OCI-LY7 (cell line): ENCODE measurements around the gene BRI3BP. TPM values are rescaled to one million over a fixed set of nuclear protein-coding genes. Genes with fewer than 3 reads are reported as not detected.

ENCODE experiments used
- BruUV-seq: library from RNA; stranded (reverse); fragments of 400-500 nt; replicated peaks from 2 replicates; lab custom pipeline; 2021; lab: Mats Ljungman, UMichigan
- CTCF ChIA-PET: fragments of 300-600 bp; sonication (Branson Sonifier 250); formaldehyde crosslinking; loops from one replicate; lab custom pipeline; 2022; ENCODE audit warnings: antibody characterized with exemption; ENCODE audit not compliant: unreplicated experiment; lab: Charles Lee
- POLR2A ChIA-PET: fragments of 300-600 bp; sonication (Branson Sonifier 250); formaldehyde crosslinking; loops from one replicate; lab custom pipeline; 2022; ENCODE audit warnings: antibody characterized with exemption; lab: Charles Lee
- DNase-seq: peaks from one replicate; pipeline ENCODE4 v3.0.0-alpha.2; 2015; ENCODE audit warnings: low spot score
- H2AFZ ChIP-seq: fragments of 200-600 bp; sonication (generic), shearing (Covaris generic); 2 replicates; pipeline ENCODE4 v1.6.1; 2014; ENCODE audit warnings: mild to moderate bottlenecking, antibody characterized with exemption, low read length, moderate library complexity
- H3K27ac ChIP-seq: fragments of 200-600 bp; sonication (generic); 2 replicates; pipeline ENCODE4 v1.5.1; 2014; ENCODE audit warnings: mixed run types, low read depth, mild to moderate bottlenecking, moderate library complexity, low read length, inconsistent platforms; ENCODE audit not compliant: poor library complexity, severe bottlenecking
- H3K36me3 ChIP-seq: fragments of 200-600 bp; sonication (generic); 2 replicates; pipeline ENCODE4 v1.6.1; 2014; ENCODE audit warnings: mild to moderate bottlenecking, antibody characterized with exemption, low read length, moderate library complexity, mixed read lengths; ENCODE audit not compliant: insufficient read depth
- H3K4me1 ChIP-seq: fragments of 200-600 bp; sonication (generic); 2 replicates; pipeline ENCODE4 v1.5.1; 2014; ENCODE audit warnings: mild to moderate bottlenecking, low read length; ENCODE audit not compliant: insufficient read depth, poor library complexity, severe bottlenecking
- H3K4me2 ChIP-seq: fragments of 200-600 bp; sonication (generic); 2 replicates; pipeline ENCODE4 v1.6.1; 2014; ENCODE audit warnings: mild to moderate bottlenecking, low read length
- H3K4me3 ChIP-seq: fragments of 200-600 bp; sonication (generic); 2 replicates; pipeline ENCODE4 v1.5.1; 2014; ENCODE audit warnings: mild to moderate bottlenecking, low read depth, low read length; ENCODE audit not compliant: poor library complexity, severe bottlenecking
- H3K79me2 ChIP-seq: fragments of 200-600 bp; sonication (generic); 2 replicates; pipeline ENCODE4 v1.6.1; 2016; ENCODE audit warnings: low read depth, mild to moderate bottlenecking, low read length, moderate library complexity, mixed read lengths; ENCODE audit not compliant: insufficient read depth
- H3K9me2 ChIP-seq: fragments of 200-600 bp; sonication (generic); 2 replicates; pipeline ENCODE4 v1.6.1; 2016; ENCODE audit warnings: mild to moderate bottlenecking, low read length, mixed read lengths; ENCODE audit not compliant: insufficient read depth
- H3K9me3 ChIP-seq: fragments of 200-600 bp; sonication (generic); 2 replicates; pipeline ENCODE4 v1.6.1; 2014; ENCODE audit warnings: mild to moderate bottlenecking, mixed run types, low read length, mixed read lengths
- H4K20me1 ChIP-seq: fragments of 200-600 bp; sonication (generic); 2 replicates; pipeline ENCODE4 v1.6.1; 2014; ENCODE audit warnings: mild to moderate bottlenecking, antibody characterized with exemption, low read length, moderate library complexity, mixed read lengths; ENCODE audit not compliant: insufficient read depth
- CTCF ChIP-seq: fragments of 200-600 bp; sonication (generic); conservative IDR thresholded peaks from 2 replicates; pipeline ENCODE4 v1.5.1; 2014; ENCODE audit warnings: mild to moderate bottlenecking, antibody characterized with exemption, low read length, moderate library complexity, mixed read lengths
- EZH2phosphoT487 ChIP-seq: fragments of 200-600 bp; sonication (generic); IDR thresholded peaks from 2 replicates; pipeline ENCODE4 v1.6.1; 2018; ENCODE audit warnings: low read depth, borderline replicate concordance, mild to moderate bottlenecking, mixed run types, antibody characterized with exemption, low read length, moderate library complexity, mixed read lengths
- intact Hi-C: fragments of 100-400 bp; cut with micrococcal nuclease; formaldehyde crosslinking; loops from one replicate; pipeline ENCODE4 v1.10.0; 2022; ENCODE audit not compliant: unreplicated experiment
- total RNA-seq, 2 experiments: library from RNA; depleted of rRNA in 1 of 2; stranded (reverse); fragments of >200 nt in 1 of 2; shearing (Covaris generic) in 1 of 2; gene quantifications; 2 replicates each; pipeline ENCODE4 v1.2.3, GENCODE V29; 2014 to 2022

Gene BRI3BP
- total RNA-seq, 2 experiments from 2014 or later = 73.4 to 118 TPM

- Histone ChIP-seq H2AFZ (peak overlapping the region; percentile 91), H3K4me3 (peak overlapping the region; percentile 85), H3K4me1 (peaks cover 5% of the 10 kb centered on the region), H3K27ac (no peak overlapping the region), H3K79me2 (no peaks in the 10 kb centered on the region), H3K9me2 (no peaks in the 10 kb centered on the region), H3K9me3 (peaks cover 11% of the 10 kb centered on the region), H3K4me2 (peak overlapping the region; percentile 90), H4K20me1 (no peaks in the 10 kb centered on the region), H3K36me3 (no peaks in the 10 kb centered on the region)
- TF ChIP-seq CTCF = no peak
- no peak for TF ChIP-seq EZH2phosphoT487
- CTCF ChIA-PET = no interaction called here
- BruUV-seq = no TSS peak
- DNase-seq = no peak
- intact Hi-C loops = loop anchor here (1.0 kb wide), 1 partner anchor 71 kb away; no protein-coding TSS in a partner anchor
- POLR2A ChIA-PET = interaction anchor here (0.5 to 0.8 kb wide), 2 partner anchors 67 to 144 kb away, joined by 4 read pairs; no protein-coding TSS in a partner anchor
Measured at GRCh38 chr12:125065919-125066570, 72.6 kb downstream of the BRI3BP start.

GRCh38 chr12:125068391-125068790, 74.9 kb downstream of the BRI3BP start:
- TF ChIP-seq EZH2phosphoT487 (no peak), CTCF (no peak)
- BruUV-seq = no TSS peak
- Histone ChIP-seq H3K9me3 (no peaks in the 10 kb centered on the region), H3K9me2 (no peaks in the 10 kb centered on the region), H2AFZ (no peak overlapping the region), H3K4me1 (peaks cover 10% of the 10 kb centered on the region), H3K36me3 (no peaks in the 10 kb centered on the region), H3K27ac (no peak overlapping the region), H3K4me2 (no peak overlapping the region), H3K4me3 (no peak overlapping the region), H4K20me1 (no peaks in the 10 kb centered on the region), H3K79me2 (no peaks in the 10 kb centered on the region)
- intact Hi-C loops = no loop called here
- ChIA-PET CTCF (no interaction called here), POLR2A (interaction anchor here (0.7 to 1.2 kb wide), 3 partner anchors 13 to 472 kb away, joined by 3 read pairs; no protein-coding TSS in a partner anchor)
- no peak for DNase-seq

- Histone ChIP-seq H3K4me3 (no peak overlapping the region), H3K4me2 (no peak overlapping the region), H3K36me3 (no peaks in the 10 kb centered on the region), H3K9me2 (no peaks in the 10 kb centered on the region), H3K4me1 (peaks cover 10% of the 10 kb centered on the region), H2AFZ (no peak overlapping the region), H4K20me1 (no peaks in the 10 kb centered on the region), H3K9me3 (no peaks in the 10 kb centered on the region), H3K79me2 (no peaks in the 10 kb centered on the region), H3K27ac (no peak overlapping the region)
- intact Hi-C loops = no loop called here
- ChIA-PET CTCF (no interaction called here), POLR2A (interaction anchor here (0.6 to 1.3 kb wide), 3 partner anchors 10 to 93 kb away, joined by 3 to 4 read pairs (median 4); no protein-coding TSS in a partner anchor)
- no peak for DNase-seq
- TF ChIP-seq CTCF = no peak
- TF ChIP-seq EZH2phosphoT487 = no peak
- BruUV-seq = no TSS peak
Measured at GRCh38 chr12:125069616-125070015, 76.2 kb downstream of the BRI3BP start.
